Measurements from ENCODE around the gene NGDN.
"Not testable (repeated sequence)": the region's sequence is repeated elsewhere in the genome, so short reads cannot be mapped to it uniquely, and the experiment has no call there.

NGDN gene

GRCh38 chr14:23454445-23454856 lies 15.1 kb upstream of the NGDN start:
- Histone ChIP-seq H3K9ac (ENCODE audit: low read length) (no peak overlapping the region), H3K4me1 (ENCODE audit: control insufficient read depth, insufficient read depth, low read length) (no peaks in the 10 kb centered on the region), H3K4me3 (ENCODE audit: low read depth, low read length) (no peak overlapping the region), H3K36me3 (ENCODE audit: control insufficient read depth, insufficient read depth, low read length) (no peaks in the 10 kb centered on the region), H3K27ac (ENCODE audit: low read depth, low read length) (no peak overlapping the region), H3K27me3 (ENCODE audit: control insufficient read depth, insufficient read depth, low read length) (no peaks in the 10 kb centered on the region), H3K9me3 (ENCODE audit: control insufficient read depth, insufficient read depth, low read depth, low read length) (0 out of 2 replicates have a peak, but pooled peaks cover 2% of the 10 kb centered on the region)

- H3K9me3 ChIP-seq (ENCODE audit: control insufficient read depth, insufficient read depth, low read depth, low read length); H3K4me1 ChIP-seq (ENCODE audit: control insufficient read depth, insufficient read depth, low read length); H3K27ac ChIP-seq (ENCODE audit: low read depth, low read length); H3K4me3 ChIP-seq (ENCODE audit: low read depth, low read length); H3K9ac ChIP-seq (ENCODE audit: low read length); H3K27me3 ChIP-seq (ENCODE audit: control insufficient read depth, insufficient read depth, low read length); H3K36me3 ChIP-seq (ENCODE audit: control insufficient read depth, insufficient read depth, low read length): not testable (repeated sequence)
These were observed 12.5 kb upstream of the NGDN start for GRCh38 chr14:23456883-23457586.

GRCh38 chr14:23457587-23458445 lies 11.7 kb upstream of the NGDN start:
- no peaks in the 10 kb centered on the region for H3K4me1 ChIP-seq (ENCODE audit: control insufficient read depth, insufficient read depth, low read length)
- H3K9ac ChIP-seq (ENCODE audit: low read length): no peak overlapping the region
- no peak overlapping the region for H3K27ac ChIP-seq (ENCODE audit: low read depth, low read length)
- peaks cover 3% of the 10 kb centered on the region for H3K9me3 ChIP-seq (ENCODE audit: control insufficient read depth, insufficient read depth, low read depth, low read length)
- no peaks in the 10 kb centered on the region for H3K36me3 ChIP-seq (ENCODE audit: control insufficient read depth, insufficient read depth, low read length)
- H3K4me3 ChIP-seq (ENCODE audit: low read depth, low read length): no peak overlapping the region
- no peaks in the 10 kb centered on the region for H3K27me3 ChIP-seq (ENCODE audit: control insufficient read depth, insufficient read depth, low read length)

- Histone ChIP-seq H3K9ac (ENCODE audit: low read length) (no peak overlapping the region), H3K4me1 (ENCODE audit: control insufficient read depth, insufficient read depth, low read length) (no peaks in the 10 kb centered on the region), H3K4me3 (ENCODE audit: low read depth, low read length) (no peak overlapping the region), H3K9me3 (ENCODE audit: control insufficient read depth, insufficient read depth, low read depth, low read length) (peaks cover 3% of the 10 kb centered on the region), H3K27me3 (ENCODE audit: control insufficient read depth, insufficient read depth, low read length) (no peaks in the 10 kb centered on the region), H3K27ac (ENCODE audit: low read depth, low read length) (no peak overlapping the region), H3K36me3 (ENCODE audit: control insufficient read depth, insufficient read depth, low read length) (no peaks in the 10 kb centered on the region)
These were observed 8.5 kb upstream of the NGDN start for GRCh38 chr14:23460960-23461359.

GRCh38 chr14:23464700-23465099 lies 4.8 kb upstream of the NGDN start:
- H3K4me1 ChIP-seq (ENCODE audit: control insufficient read depth, insufficient read depth, low read length): no peaks in the 10 kb centered on the region
- no peak overlapping the region for H3K9ac ChIP-seq (ENCODE audit: low read length)
- H3K36me3 ChIP-seq (ENCODE audit: control insufficient read depth, insufficient read depth, low read length): no peaks in the 10 kb centered on the region
- H3K27me3 ChIP-seq (ENCODE audit: control insufficient read depth, insufficient read depth, low read length): no peaks in the 10 kb centered on the region
- H3K27ac ChIP-seq (ENCODE audit: low read depth, low read length): no peak overlapping the region
- H3K4me3 ChIP-seq (ENCODE audit: low read depth, low read length): no peak overlapping the region
- peaks cover 3% of the 10 kb centered on the region for H3K9me3 ChIP-seq (ENCODE audit: control insufficient read depth, insufficient read depth, low read depth, low read length)

GRCh38 chr14:23465261-23465660 lies 4.2 kb upstream of the NGDN start:
- Histone ChIP-seq H3K27ac (ENCODE audit: low read depth, low read length) (no peak overlapping the region), H3K4me1 (ENCODE audit: control insufficient read depth, insufficient read depth, low read length) (peaks cover 1% of the 10 kb centered on the region; the same call in 1 of the 2 replicates), H3K9ac (ENCODE audit: low read length) (no peak overlapping the region), H3K9me3 (ENCODE audit: control insufficient read depth, insufficient read depth, low read depth, low read length) (peaks cover 3% of the 10 kb centered on the region), H3K27me3 (ENCODE audit: control insufficient read depth, insufficient read depth, low read length) (no peaks in the 10 kb centered on the region), H3K36me3 (ENCODE audit: control insufficient read depth, insufficient read depth, low read length) (no peaks in the 10 kb centered on the region), H3K4me3 (ENCODE audit: low read depth, low read length) (no peak overlapping the region)

- Histone ChIP-seq H3K9me3 (ENCODE audit: control insufficient read depth, insufficient read depth, low read depth, low read length) (no peaks in the 10 kb centered on the region), H3K9ac (ENCODE audit: low read length) (peak overlapping the region; percentile 46)
These were observed 788 bp upstream of the NGDN start for GRCh38 chr14:23468704-23469126.

GRCh38 chr14:23469906-23470403 lies 452 bp downstream of the NGDN start:
- H3K4me1 ChIP-seq (ENCODE audit: control insufficient read depth, insufficient read depth, low read length): peaks cover 4% of the 10 kb centered on the region; the same call in 1 of the 2 replicates
- H3K4me3 ChIP-seq (ENCODE audit: low read depth, low read length): peak overlapping the region; percentile 93
- no peaks in the 10 kb centered on the region for H3K27me3 ChIP-seq (ENCODE audit: control insufficient read depth, insufficient read depth, low read length)
- H3K36me3 ChIP-seq (ENCODE audit: control insufficient read depth, insufficient read depth, low read length): peaks cover 39% of the 10 kb centered on the region
- peak overlapping the region; percentile 48; the same call in 1 of the 2 replicates for H3K27ac ChIP-seq (ENCODE audit: low read depth, low read length)
- peak overlapping the region; percentile 95 for H3K9ac ChIP-seq (ENCODE audit: low read length)
- H3K9me3 ChIP-seq (ENCODE audit: control insufficient read depth, insufficient read depth, low read depth, low read length): no peaks in the 10 kb centered on the region

More at GRCh38 chr14:23468704-23469126, 788 bp upstream of the NGDN start:
- peak overlapping the region; percentile 54 for H3K4me3 ChIP-seq (ENCODE audit: low read depth, low read length)
- no peaks in the 10 kb centered on the region for H3K27me3 ChIP-seq (ENCODE audit: control insufficient read depth, insufficient read depth, low read length)
- H3K27ac ChIP-seq (ENCODE audit: low read depth, low read length): peak overlapping the region; percentile 50; the same call in 1 of the 2 replicates
- peaks cover 4% of the 10 kb centered on the region; the same call in 1 of the 2 replicates for H3K4me1 ChIP-seq (ENCODE audit: control insufficient read depth, insufficient read depth, low read length)
- peaks cover 28% of the 10 kb centered on the region for H3K36me3 ChIP-seq (ENCODE audit: control insufficient read depth, insufficient read depth, low read length)

- H3K4me3 ChIP-seq (ENCODE audit: low read depth, low read length): no peak overlapping the region
- H3K27me3 ChIP-seq (ENCODE audit: control insufficient read depth, insufficient read depth, low read length): no peaks in the 10 kb centered on the region
- no peak overlapping the region for H3K9ac ChIP-seq (ENCODE audit: low read length)
- H3K36me3 ChIP-seq (ENCODE audit: control insufficient read depth, insufficient read depth, low read length): peaks cover 49% of the 10 kb centered on the region
- H3K9me3 ChIP-seq (ENCODE audit: control insufficient read depth, insufficient read depth, low read depth, low read length): no peaks in the 10 kb centered on the region
- no peak overlapping the region for H3K27ac ChIP-seq (ENCODE audit: low read depth, low read length)
- H3K4me1 ChIP-seq (ENCODE audit: control insufficient read depth, insufficient read depth, low read length): peaks cover 4% of the 10 kb centered on the region; the same call in 1 of the 2 replicates
These were observed 1.4 kb downstream of the NGDN start for GRCh38 chr14:23470947-23471346.

GRCh38 chr14:23478109-23478759 lies 8.7 kb downstream of the NGDN start:
- Histone ChIP-seq H3K4me1 (ENCODE audit: control insufficient read depth, insufficient read depth, low read length) (peaks cover 17% of the 10 kb centered on the region), H3K27ac (ENCODE audit: low read depth, low read length) (no peak overlapping the region), H3K4me3 (ENCODE audit: low read depth, low read length) (no peak overlapping the region), H3K9ac (ENCODE audit: low read length) (no peak overlapping the region), H3K9me3 (ENCODE audit: control insufficient read depth, insufficient read depth, low read depth, low read length) (no peaks in the 10 kb centered on the region), H3K36me3 (ENCODE audit: control insufficient read depth, insufficient read depth, low read length) (peaks cover 52% of the 10 kb centered on the region), H3K27me3 (ENCODE audit: control insufficient read depth, insufficient read depth, low read length) (no peaks in the 10 kb centered on the region)
